GM10266 (cell line): ENCODE measurements around the gene FNIP2.
"Not testable (repeated sequence)": the region's sequence is repeated elsewhere in the genome, so short reads cannot be mapped to it uniquely, and the experiment has no call there.

ENCODE experiments used
- DNase-seq: peaks from one replicate; pipeline ENCODE4 v3.0.0; 2012; ENCODE audit errors: extremely low spot score
- CTCF ChIP-seq: IDR thresholded peaks from 2 replicates; pipeline ENCODE4 v1.5.1; 2012; ENCODE audit warnings: mild to moderate bottlenecking, low read depth; ENCODE audit not compliant: control insufficient read depth, insufficient read depth; ENCODE audit errors: missing control alignments

Gene FNIP2

GRCh38 chr4:158912390-158912789 is 143.6 kb downstream of the FNIP2 start:
- no peak for TF ChIP-seq CTCF
- no peak for DNase-seq

GRCh38 chr4:158912806-158913205 is 144.0 kb downstream of the FNIP2 start:
- no peak for DNase-seq
- TF ChIP-seq CTCF = no peak

GRCh38 chr4:158913766-158914165 is 144.9 kb downstream of the FNIP2 start:
- TF ChIP-seq CTCF = no peak
- no peak for DNase-seq

- no peak for TF ChIP-seq CTCF
- no peak for DNase-seq
Observed at GRCh38 chr4:158914218-158914617, 145.4 kb downstream of the FNIP2 start.

GRCh38 chr4:158915683-158916241 is 146.9 kb downstream of the FNIP2 start:
- no peak for TF ChIP-seq CTCF
- no peak for DNase-seq

- DNase-seq = not testable (repeated sequence)
Observed at GRCh38 chr4:158920452-158920996, 151.7 kb downstream of the FNIP2 start.

- DNase-seq = not testable (repeated sequence)
Observed at GRCh38 chr4:158927774-158928173, 158.9 kb downstream of the FNIP2 start.

- no peak for DNase-seq
- TF ChIP-seq CTCF = no peak
Observed at GRCh38 chr4:158929939-158930638, 161.3 kb downstream of the FNIP2 start.
